NCI-H146 (cell line): Measurements from ENCODE around the gene DNAH1.

Experiments used
- DNase-seq: peaks from one replicate; lab custom pipeline; 2025; lab: John Stamatoyannopoulos, UW

The DNAH1 gene

DNA sequence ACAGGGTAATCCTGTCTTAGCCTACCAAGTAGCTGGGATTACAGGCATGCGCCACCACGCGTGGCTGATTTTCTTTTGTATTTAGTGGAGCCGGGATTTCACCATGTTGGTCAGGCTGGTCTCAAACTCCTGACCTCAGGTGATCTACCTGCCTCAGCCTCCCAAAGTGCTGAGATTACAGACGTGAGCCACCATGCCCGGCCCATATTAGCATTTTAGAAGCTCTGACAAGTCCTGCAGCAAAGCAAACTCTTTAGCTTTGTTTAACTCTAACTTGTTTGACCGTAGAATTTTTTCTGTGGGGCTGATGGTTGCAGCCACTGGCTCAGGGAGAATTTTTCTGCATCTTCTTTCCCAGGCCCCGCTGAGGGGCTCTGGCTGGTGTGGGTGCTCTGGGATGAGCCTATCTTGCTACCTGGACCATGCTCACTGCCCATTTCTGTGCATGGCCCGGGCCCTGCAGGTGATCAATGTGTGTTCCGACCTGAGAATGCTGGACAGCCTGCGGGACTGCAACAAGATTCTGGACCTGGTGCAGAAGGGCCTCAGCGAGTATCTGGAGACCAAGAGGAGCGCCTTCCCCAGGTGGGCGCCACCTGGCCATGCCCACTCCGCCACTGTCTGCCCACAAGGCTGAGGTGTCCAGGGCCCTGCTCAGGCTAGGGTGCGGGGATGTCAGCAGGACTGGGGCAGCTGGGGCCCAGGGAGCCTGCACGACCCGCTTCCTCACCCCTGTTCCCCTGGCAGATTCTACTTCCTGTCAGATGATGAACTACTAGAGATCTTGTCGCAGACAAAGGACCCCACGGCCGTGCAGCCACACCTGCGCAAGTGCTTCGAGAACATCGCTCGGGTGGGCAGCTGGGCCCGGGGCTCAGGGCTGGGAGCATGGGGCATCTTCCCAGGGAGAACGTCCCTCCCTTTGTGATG, 41.3 kb downstream of the DNAH1 start:
- no peak for DNase-seq

DNA sequence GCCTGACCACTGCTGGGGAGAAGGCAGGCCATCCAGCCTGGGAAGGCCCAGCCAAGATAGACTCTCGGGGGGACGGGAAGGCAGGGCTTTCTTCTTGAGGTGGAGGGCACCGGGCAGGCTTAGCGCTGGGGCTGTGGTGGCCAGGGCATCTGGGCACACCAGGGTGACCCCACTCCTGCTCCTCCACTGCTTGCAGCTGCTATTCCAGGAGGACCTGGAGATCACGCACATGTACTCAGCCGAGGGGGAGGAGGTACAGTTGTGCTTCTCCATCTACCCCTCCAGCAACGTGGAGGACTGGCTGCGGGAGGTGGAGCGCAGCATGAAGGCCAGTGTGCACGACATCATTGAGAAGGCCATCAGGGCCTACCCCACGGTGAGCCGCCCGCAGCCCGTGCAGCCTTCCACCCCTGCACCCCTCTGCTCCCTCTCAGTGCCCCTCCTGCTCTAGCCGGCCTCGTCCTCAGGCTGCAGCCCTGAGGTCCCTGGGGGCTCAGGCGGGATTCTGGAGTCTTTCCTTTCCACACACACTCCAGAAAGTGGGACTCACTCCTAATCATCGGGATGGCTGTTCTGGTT, 42.3 kb downstream of the DNAH1 start:
- DNase-seq: no peak

DNA sequence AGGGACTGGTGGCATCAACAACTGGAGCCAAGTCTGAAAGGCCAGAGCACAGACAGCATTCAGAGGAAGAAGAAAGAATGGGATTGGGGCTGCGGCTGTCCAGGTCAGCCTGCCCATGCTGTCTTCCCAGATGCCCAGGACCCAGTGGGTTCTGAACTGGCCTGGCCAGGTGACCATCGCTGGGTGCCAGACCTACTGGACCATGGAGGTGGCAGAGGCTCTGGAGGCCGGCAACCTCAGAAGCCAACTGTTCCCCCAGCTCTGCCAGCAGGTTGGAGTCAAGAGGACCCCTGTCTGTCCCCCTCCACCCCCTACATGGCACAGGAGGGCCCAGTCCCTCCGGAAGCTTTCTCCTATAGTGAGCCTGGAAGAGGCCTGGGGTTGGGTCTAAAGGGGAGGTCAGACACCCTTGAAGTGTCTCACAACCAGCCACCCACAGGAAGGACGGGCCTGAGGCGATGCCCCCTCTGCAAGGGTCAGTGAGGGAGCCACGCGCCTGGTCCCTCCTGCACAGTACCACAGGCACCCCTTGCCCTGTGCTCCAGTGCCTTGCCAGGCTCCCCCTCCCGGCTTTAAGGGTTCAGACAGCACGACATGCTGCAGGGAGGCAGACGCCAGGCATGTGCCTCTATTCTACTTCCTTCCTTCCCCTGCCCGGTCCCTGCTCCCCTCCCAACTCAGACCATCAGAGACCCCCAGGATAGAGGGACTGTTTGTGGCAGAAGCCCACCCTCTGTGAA, 43.2 kb downstream of the DNAH1 start:
- DNase-seq: no peak

DNA sequence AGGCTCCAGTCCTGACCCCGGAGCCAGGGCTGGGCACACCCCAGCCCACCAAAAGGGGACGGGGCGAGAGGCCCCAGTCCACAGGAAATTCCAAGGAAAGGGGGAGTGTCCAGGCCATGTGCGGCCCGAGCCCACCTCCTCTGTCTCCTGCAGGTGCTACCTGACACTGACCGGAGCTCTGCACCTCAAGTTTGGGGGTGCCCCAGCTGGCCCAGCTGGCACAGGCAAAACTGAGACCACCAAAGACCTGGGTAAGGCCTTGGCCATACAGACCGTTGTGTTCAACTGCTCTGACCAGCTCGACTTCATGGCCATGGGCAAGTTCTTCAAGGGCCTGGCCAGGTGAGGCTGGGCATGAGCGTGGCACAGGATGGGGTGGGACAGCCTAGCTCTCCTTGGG, 44.9 kb downstream of the DNAH1 start:
- no peak for DNase-seq

DNA sequence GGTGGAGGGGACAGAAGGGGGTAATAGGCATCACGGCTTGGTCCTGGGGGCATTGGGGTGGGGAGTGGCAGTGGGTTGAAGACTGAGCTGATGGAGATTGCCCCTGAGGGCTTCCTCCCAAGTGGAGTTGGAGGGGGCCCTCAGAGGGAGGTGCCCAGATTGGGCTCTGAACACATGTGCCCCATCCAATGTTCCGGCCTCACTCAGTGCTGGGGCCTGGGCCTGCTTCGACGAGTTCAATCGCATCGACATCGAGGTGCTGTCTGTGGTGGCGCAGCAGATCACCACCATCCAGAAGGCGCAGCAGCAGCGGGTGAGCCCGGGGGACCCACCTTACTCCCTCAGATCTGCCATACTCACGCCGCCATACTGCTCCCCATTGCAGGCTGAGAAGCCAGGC, 45.3 kb downstream of the DNAH1 start:
- no peak for DNase-seq

DNA sequence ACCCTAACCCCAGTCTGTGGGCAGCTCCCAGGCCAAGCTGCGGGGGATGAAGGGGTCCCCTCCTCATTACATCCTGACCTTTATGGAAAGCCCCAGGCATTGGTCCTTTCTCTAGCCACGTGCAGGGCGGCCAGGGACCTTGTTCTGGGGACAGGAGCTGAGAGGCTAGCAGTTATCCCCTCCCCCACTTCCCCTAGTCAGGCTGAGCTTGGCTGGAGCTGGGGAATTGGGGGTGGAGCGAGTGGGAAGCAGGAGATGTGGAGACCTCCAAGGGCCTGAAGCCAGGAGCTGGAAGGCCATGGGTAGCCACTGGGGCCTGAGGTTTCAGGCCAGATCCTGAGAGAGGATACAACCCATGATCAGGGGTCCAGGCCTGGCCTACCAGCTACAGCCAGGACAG, 45.8 kb downstream of the DNAH1 start:
- no peak for DNase-seq

DNA sequence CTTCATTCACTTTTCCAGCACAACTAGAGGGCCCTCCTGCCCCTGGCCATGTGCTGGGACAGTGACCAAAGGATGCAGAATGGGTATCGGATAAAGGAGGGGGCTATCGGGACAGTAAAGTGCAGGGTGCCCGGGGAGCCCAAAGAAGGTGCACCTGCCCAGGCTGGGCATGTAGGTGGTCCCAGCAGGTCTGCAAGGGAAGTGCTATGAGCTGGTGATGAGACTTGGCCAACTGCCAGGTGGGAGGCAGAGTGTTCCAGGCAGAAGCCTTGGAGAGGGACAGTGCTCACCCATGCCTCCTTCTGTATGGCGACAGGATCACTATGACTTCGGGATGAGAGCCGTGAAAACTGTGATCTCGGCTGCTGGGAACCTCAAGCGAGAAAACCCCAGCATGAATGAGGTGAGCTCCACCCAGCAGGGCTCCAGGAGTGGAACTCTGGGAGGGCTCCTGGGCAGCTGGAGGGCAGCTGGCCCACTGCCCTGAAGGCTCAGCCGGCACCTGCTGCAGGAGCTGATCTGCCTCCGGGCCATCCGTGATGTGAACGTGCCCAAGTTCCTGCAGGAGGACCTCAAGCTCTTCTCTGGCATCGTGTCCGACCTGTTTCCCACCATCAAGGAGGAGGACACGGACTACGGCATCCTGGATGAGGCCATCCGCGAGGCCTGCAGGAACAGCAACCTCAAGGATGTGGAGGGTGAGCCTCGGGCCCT, 48.4 kb downstream of the DNAH1 start:
- peak; percentile 69 for DNase-seq

DNA sequence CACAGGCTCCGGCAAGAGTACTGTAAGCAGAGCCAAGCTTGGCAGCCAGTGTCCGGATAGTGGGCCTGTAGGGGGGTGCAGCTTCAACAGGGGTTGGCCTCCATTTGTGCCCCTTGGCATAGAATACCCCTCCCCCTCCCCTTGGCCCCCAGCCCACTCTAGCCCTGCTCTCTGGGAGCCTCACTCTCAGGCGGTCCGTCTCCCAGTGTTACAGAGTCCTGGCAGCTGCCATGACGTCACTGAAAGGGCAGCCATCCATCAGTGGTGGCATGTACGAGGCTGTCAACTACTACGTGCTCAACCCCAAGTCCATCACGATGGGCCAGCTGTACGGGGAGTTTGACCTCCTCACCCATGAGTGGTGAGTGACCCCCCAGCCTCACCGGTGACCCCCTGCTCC, 50.4 kb downstream of the DNAH1 start:
- DNase-seq: no peak

DNA sequence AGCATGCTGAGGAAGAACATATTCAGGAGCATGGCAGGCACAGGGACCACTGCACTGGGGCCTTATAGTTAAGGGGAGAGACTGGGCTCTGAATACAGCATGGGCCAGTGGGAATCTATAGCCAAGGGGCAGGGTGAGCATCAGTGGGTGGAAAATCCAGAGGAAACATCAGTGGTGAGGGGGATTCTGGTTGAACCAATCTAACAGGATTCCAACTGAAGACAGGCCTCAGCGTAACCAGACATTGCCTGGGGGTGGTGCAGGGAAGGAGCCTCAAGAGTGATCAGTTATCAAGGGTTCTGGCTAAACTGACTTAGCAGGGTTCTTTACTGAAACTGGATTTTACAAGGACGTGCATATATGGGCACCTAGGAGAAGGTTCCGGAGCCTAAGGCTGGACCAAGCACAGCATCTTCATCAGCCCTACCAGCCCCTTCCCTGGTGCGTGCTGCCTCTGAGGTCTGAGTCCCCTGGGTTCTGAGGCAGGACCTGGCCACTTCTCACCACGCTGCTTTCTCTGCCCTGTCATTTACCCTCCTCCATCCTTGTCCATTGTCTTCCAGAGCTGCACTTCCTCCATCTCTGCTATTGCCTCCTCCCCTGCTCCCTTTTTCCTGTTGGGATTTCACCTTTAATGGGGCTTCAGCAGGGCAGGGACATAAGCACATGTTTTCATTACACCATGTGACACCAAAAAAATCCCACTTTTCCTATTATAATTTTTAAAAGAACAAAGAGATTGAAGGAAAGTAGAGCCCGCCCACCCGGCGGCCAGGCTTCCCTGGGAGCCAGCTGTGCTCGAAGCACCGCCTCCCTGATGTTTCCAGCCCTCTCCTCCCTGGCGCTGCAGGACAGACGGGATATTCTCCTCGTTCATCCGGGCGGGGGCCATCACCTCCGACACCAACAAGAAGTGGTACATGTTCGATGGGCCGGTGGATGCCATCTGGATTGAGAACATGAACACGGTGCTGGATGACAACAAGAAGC, 52.1 kb downstream of the DNAH1 start:
- no peak for DNase-seq

DNA sequence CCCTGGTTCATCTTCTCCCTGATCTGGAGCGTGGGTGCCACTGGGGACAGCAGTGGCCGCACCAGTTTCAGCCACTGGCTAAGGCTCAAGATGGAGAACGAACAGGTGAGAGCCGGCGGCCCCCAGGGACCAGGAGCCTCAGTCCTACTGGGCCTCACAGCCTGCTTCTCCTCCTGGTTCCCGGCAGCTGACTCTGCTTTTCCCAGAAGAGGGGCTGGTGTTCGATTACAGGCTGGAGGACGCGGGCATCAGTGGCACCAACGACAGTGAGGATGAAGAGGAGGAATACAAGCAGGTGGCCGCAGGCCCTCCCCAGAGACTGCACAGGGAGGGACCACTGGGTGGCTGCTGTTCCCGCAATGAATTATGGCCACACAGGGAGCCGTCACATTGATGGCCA, 54.4 kb downstream of the DNAH1 start:
- DNase-seq: no peak

DNA sequence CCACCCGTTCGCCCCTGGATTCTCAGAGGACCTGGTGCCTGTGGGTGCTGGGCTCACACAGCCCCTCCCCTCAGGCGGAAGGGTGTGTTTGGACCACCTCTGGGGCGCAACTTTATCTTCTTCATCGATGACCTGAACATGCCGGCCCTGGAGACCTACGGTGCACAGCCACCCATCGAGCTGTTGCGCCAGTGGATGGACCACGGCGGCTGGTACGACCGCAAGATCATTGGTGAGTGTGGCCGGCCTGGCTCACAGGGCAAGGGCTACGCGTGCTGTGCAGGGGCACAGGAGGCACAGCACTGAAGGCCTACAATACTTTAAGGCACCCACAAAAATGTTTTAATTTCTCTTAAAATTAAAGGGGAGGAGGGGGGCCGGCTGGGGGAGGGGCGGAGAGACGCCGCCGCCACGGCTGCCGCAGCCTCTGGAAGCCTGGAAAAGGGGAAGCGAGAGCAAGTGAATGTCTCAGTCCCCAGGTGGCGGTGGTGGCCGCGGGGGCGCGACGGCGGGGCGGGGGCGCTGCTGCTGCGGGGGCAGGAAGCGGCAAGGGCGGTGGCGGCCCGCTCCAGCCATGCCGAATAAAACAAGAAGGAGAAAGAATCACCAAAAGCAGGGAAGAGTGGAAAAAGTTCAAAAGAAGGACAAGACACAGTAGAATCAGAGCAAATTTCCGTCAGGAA, 56.8 kb downstream of the DNAH1 start:
- DNase-seq: no peak

DNA sequence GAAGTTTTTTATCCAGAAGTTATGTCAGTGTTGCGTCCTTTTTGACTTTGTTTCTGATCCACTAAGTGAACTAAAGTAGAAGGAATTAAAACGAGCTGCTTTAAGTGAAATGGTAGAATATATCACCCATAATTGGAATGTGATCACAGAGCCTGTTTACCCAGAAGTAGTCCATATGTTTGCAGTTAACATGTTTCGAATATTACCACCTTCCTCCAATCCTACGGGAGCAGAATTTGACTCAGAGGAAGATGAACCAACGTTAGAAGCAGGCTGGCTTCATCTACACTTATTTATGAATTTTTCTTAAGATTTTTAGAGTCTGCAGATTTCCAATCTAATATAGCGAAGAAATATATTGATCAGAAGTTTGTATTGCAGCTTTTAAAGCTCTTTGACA, 57.6 kb downstream of the DNAH1 start:
- no peak for DNase-seq

DNA sequence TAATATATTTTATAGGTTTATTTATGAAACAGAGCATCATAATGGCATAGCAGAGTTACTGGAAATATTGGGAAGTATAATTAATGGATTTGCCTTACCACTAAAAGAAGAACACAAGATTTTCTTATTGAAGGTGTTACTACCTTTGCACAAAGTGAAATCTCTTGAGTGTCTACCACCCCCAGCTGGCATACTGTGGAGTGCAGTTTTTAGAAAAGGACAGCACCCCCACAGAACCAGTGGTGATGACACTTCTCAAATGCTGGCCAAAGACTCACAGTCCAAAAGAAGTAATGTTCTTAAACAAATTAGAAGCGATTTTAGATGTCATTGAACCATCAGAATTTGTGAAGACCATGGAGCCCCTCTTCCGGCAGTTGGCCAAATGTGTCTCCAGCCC, 58.1 kb downstream of the DNAH1 start:
- DNase-seq: no peak

DNA sequence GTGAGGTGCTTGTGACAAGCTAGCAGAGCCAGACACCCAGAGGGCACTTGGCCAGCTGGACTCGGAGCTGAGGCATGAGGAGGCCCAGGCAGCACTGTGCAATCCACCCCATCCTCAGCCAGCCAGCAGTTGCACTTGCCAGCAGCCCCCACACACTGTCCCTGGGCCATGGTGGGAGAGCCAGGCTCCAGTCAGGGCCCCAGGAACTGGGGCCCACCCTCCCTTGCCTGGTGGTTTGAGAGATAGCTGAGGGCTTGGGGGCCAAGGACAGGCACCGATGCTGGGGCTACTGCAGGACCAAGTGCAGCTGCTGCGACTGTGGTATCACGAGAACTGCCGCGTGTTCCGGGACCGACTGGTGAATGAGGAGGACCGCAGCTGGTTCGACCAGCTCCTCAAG, 63.5 kb downstream of the DNAH1 start:
- DNase-seq: no peak

DNA sequence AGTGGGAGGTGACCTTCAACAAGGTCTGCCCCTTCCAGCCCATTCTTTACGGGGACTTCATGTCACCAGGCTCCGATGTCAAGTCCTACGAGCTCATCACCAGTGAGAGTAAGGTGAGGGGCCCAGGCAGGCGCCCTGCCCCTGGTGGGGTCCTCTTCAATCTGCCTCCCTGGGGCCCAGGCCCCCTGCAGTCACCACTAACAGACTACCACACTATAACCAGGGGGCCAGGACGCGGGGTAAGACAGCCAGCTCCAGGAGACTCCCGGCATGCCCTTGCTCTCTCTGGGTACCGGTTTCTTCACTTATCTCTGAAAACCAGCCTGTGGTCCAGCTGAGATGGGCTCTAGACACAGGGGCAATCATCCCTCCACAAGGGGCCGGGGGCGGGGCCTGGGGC, 63.9 kb downstream of the DNAH1 start:
- no peak for DNase-seq

DNA sequence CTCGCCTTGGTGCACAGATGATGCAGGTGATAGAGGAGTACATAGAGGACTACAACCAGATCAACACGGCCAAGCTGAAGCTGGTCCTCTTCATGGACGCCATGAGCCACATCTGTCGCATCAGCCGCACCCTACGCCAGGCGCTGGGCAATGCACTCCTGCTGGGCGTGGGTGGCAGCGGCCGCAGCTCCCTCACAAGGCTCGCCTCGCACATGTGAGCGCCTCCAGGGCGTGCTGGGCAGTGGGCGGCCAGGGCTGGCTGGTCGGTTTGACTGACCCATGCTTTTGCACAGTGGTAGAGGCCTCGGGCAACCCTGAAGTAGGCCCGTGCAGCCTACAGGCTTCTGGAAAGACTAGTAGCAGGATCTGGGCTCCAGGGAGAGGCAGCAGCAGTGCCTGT, 65.5 kb downstream of the DNAH1 start:
- no peak for DNase-seq

DNA sequence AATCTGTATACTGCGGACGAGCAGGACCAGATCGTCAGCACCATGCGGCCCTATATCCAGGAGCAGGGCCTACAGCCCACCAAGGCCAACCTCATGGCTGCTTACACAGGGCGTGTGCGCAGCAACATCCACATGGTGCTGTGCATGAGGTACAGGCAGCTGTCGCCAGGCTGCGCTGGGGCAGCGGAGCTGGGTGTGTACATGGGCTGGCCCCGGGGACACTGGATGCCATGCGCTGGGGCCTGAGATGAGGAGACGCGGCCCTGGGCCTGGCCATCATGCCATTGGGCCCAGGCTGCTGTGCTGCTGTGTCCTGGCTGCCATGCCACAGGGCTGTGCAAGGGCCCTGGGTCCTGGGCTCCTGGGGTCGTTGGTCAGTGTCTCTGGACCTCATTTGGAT, 67.3 kb downstream of the DNAH1 start:
- DNase-seq: no peak

DNA sequence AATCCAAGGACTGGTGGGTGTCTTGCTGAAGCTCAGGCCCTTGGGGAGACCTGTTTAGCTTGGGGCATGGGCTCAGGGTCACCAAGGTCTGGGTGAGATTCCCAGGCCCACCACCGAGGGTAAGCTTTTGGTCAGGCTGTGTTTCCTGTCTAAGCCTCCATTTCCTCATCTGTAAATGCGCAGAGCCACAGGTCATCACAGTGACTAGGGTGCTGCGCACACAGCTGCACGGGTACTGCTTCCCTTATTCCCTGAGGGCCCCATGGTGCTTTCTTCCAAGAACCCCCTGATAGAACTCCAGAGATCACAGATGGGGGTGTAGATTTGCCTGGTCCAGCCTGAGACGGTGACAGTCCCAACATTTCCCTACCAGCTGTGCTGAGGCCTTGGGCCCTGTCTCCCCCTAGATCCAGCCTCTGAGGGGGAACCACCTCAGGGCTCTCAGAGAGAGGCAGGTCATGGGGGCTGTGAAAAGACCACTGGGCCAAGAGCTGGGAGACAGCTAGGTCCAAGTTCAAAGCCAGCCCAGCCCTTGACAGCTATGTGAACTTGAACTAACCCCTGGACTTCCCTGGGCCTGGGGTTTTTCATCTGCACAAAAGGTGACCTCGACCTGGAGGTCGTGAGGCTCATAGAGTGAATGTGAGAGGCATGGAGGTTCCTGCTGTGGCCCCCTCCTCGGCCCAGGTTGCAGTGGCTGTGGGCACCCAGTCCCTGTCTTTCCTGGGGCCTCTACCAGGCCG, 68.1 kb downstream of the DNAH1 start:
- DNase-seq: no peak

DNA sequence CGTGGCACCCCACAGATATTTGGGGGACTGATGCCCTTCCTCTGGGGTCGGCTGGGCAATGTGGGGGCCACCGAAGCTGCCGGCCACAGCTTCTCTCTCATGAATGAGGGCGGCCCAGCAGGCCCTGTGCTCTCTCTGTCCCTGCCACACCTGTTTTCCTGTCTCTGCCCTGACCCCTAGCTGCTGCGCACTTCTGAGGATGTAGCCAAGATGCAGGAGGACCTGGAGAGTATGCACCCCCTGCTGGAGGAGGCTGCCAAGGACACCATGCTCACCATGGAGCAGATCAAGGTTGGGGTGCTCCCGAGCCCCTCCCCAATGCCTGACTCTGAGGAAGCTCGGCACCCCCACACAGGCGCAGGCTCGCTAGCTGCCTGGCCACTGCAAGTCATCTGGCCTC, 69.0 kb downstream of the DNAH1 start:
- DNase-seq: peak; percentile 19

DNA sequence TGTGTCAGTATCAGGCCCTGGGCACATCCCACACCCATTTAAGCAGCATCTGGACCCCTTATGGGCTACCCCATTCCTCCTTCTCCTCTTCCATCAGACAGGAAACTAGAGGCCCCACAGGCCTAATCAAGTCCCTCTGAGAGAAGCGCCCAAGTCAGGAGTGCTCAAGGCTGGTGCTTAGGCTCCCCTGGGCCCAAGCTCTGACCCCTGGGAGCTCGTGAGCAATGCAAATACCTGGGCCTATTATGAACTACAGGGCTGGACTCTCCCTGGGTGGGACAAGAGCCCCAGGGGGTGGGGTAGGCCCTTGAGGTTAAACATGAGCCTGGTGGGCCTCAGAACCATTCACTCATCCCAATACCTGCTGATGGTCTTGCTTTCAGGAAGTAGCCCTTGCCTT, 71.4 kb downstream of the DNAH1 start:
- DNase-seq: no peak
